Thyroid gland (tissue), 4 donors: ENCODE data around the gene TTN.

Source experiments
- CTCF ChIP-seq, 6 experiments: fragments of 200-600 bp in 3 of 6; fragments of 450-650 bp in 3 of 6; sonication (generic) in 3 of 6; IDR thresholded peaks; one replicate each; pipeline ENCODE4 v1.5.1; 2016 to 2019; ENCODE audit warnings: antibody characterized with exemption in 6 of 6, mild to moderate bottlenecking in 2 of 6, inconsistent platforms in 1 of 6, moderate library complexity in 1 of 6
- POLR2A ChIP-seq, 2 donors: fragments of 450-650 bp; IDR thresholded peaks; one replicate each; pipeline ENCODE4 v1.6.1; 2017; ENCODE audit warnings: antibody characterized with exemption in 2 of 2, mild to moderate bottlenecking in 2 of 2, moderate library complexity in 1 of 2

- TF ChIP-seq CTCF (IDR thresholded peaks at IDR 0.05) = no peak
- TF ChIP-seq POLR2A (IDR thresholded peaks at IDR 0.05) = no peak
Observed at GRCh38 chr2:178530625-178531142, 276.5 kb downstream of the TTN start.
